G401 (cell line): ENCODE results near the gene TTC33. TPM values are rescaled to one million over a fixed set of nuclear protein-coding genes. Genes with fewer than 3 reads are reported as not detected.
"Not testable (repeated sequence)": the region's sequence is repeated elsewhere in the genome, so short reads cannot be mapped to it uniquely, and the experiment has no call there.

ENCODE experiments used
- DNase-seq: peaks from one replicate; pipeline ENCODE4 v3.0.0-alpha.2; 2015; ENCODE audit warnings: low spot score
- in situ Hi-C: cut with HindIII; loops from 2 replicates; pipeline ENCODE4 v1.10.0; 2016; ENCODE audit warnings: low sequenced_read_pairs, mixed read lengths
- total RNA-seq: library from RNA; depleted of rRNA; stranded (reverse); fragments of >200 nt; shearing (Covaris generic); gene quantifications from 2 replicates; pipeline ENCODE4 v1.2.3, GENCODE V29; 2014

Gene TTC33
- total RNA-seq, 1 experiment from 2014 or later, result 18.5 TPM

GRCh38 chr5:40600383-40600782, 155.4 kb downstream of the TTC33 start:
- no peak for DNase-seq
- in situ Hi-C loops, result no loop called here

- DNase-seq, result no peak
- in situ Hi-C loops, result no loop called here
These were observed 156.1 kb downstream of the TTC33 start for GRCh38 chr5:40599676-40600075.

DNA sequence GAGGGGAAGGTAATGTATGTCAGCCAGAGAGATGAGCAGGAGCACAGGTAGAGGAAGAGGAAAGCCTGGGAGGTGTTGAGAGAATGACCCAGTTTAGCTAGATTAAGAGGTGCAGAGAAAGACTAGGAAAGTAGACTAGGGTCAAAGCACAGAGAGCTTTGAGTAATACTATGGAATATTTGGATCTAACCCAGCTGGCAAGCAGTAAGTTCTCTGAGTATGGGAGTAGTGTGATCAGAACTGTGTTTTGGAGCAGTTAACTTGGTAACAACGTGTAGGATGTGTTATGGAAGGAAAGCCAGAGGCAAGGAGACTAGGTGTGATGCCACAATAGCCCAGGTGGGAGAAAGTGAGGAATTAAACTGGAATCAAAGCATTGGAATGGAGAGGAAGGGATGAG, 160.9 kb downstream of the TTC33 start:
- DNase-seq, result no peak
- in situ Hi-C loops, result no loop called here

- DNase-seq, result not testable (repeated sequence)
These were observed 163.9 kb downstream of the TTC33 start for GRCh38 chr5:40591727-40592396.

DNA sequence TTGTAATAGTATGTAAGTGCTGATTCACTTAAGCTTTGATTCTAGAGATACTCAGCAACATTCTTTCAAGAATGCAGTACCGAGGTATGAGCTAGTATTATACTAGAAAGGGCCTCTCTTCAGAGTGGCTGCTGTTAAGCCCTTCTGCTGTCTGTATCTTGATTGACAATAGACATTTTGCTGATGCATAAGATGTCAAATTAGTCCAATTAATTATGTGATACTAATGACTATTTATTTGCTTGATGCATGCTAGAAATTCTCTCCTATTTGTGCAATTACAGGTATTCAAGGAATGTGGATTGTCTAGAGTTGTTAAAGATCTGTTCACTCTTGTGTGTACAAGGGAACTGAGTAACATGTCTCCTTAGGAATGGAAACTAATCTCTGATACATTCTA, 168.4 kb downstream of the TTC33 start:
- DNase-seq, result no peak
- in situ Hi-C loops, result no loop called here

More at GRCh38 chr5:40591727-40592396, 163.9 kb downstream of the TTC33 start:
- in situ Hi-C loops, result not testable (repeated sequence)

DNA sequence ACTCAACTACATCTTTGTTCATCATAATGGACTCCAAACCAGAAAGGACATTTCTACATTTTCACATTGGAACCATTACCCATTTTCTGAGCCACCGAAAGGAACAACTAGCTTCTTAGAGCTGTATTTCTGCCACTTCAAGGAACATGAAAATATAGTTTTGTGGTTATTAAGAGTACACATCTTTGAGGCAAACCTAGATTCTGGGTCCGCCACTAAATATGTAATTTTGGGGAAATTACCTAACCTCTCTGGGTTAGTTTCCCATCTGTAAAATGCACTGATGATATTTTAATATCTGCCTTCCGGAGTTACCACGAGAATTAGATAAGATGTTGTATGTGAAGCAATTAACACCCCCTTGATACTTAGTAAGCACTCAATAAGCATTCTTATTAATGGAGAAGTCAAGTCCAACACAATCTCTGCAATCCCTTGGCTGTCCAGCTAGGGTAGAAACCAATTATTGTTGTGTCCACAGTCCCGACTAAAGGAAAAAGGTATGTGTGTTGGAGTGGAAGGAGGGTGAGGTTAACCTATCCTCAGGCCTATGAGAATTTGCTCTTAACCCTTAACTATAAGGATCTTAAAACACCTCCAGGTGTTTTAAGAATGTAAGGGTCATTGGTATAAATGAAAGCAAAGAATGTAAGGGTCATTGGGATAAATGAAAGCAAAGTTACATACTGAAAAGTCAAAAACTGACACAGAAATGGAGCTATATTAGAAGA, 170.1 kb downstream of the TTC33 start:
- no peak for DNase-seq
- in situ Hi-C loops, result no loop called here

DNA sequence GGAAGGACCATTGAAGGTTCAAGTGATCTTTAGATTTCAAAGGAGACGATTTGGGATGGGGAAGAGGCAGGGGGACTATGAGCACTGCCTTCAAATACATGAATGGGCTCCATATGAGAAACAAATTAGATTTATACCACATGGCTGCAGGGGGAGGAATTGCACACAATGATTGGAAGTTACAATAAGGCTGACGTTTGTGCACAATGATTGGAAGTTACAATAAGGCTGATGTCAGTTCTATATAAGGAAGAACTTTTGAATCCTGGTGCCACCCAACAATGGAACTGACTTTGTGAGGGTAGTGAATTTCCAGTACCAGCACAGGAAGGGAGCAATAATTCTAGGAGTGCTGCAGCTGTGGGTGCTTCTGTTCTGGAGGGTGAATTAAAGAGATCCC, 171.7 kb downstream of the TTC33 start:
- in situ Hi-C loops, result no loop called here
- no peak for DNase-seq

DNA sequence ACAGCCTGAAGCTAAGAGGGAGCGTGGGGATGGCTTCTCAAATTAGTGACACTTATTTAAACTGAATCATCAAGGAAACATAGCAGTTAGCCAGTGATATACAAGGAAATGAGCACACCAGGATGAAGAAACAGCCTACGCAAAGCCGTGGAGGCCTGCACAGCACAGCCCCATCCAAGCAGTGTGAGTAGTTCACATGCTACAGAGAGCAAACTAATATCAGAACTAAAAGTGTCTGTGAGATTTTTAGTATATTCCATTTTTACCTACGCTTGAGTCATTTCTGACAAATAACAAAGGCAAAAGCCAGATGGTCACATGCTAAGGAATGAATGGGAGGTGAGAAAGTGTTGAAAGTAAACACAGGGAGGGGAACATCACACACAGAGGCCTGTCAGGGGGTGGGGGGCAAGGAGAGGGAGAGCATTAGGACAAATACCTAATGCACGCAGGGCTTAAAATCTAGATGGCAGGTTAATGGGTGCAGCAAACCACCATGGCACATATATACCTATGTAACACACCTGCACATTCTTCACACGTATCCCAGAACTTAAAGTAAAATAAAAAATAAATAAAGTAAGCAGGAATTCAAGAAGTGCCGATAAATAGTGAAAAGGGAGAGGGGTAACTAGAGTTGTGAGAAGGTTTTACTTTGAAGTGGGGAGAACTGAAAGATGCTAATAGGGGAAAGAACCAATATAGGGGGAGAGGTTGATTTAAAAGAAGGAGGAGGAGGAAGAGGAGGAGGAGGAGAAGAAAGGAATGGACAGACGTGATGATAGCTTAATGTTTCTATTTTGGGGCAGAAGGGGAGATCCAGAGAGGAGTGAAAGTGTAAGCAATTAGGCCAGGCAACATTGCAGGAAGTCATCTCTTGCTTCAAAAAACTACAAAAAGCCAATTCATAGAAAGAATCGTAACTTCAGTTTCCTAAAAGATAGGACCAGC, 177.0 kb downstream of the TTC33 start:
- no peak for DNase-seq
- in situ Hi-C loops, result no loop called here

DNA sequence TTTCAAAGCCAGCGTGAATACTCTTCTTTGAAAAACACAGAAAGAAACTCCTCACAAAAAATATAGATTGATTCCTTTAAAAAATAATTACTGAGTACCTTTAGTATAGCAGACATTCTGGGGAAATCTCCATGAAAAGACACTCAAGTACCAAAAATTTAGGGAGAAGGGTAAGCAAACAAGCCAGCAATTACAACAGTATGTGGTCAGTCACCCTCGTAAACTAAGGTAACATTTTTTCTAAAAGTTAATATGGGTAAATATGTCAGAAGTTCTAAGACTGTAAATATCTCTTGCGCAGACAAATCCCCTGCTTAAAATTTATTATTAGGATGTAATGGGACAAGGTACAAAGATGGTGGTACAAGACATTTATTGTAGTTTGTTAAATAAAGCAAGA, 178.0 kb downstream of the TTC33 start:
- no peak for DNase-seq
- in situ Hi-C loops, result no loop called here

DNA sequence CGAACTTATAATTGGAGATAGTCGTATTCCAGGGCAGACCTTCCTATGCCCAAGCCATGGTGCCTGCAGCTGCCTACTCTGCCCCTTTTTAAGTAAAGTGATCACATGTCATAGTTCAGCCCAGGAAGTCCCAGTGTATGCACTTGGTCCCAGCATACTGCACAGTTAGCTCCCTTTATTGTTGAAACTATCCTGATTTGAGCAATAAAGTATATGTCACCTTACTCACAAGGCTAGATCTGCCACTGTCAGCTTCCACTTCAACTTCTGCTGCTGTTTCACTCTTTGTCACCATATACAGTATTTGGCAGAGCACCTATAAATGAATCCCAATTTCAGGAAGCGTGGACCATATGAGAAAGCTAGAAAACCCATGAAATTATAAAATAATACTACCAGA, 179.8 kb downstream of the TTC33 start:
- no peak for DNase-seq
- in situ Hi-C loops, result no loop called here

- no peak for DNase-seq
- in situ Hi-C loops, result no loop called here
These were observed 180.3 kb downstream of the TTC33 start for GRCh38 chr5:40575411-40575810.

GRCh38 chr5:40572937-40573336, 182.8 kb downstream of the TTC33 start:
- no peak for DNase-seq
- in situ Hi-C loops, result no loop called here

DNA sequence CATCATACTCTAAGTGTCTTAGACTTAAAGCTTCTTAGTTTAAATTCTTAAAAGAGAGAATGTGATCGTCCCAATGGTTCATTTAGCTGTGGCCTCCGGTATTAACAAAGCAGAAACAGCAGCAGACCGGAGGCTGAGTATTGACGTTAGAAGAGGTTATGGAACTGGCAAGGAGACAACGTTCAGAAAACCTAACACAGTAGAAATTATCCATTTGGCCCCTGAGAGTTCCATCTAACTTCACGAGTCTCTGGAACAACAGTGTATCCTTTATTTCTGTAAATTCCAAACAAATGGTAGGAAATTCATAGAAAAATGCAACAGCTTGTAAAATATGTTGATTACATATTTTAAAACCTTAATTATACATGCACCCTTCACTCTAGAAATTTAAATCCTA, 183.4 kb downstream of the TTC33 start:
- in situ Hi-C loops, result no loop called here
- DNase-seq, result no peak

- in situ Hi-C loops, result no loop called here
- DNase-seq, result no peak
These were observed 184.0 kb downstream of the TTC33 start for GRCh38 chr5:40571729-40572128.

- in situ Hi-C loops, result no loop called here
- DNase-seq, result no peak
These were observed 185.2 kb downstream of the TTC33 start for GRCh38 chr5:40570408-40571129.

- no peak for DNase-seq
- in situ Hi-C loops, result no loop called here
These were observed 186.1 kb downstream of the TTC33 start for GRCh38 chr5:40569546-40570270.

DNA sequence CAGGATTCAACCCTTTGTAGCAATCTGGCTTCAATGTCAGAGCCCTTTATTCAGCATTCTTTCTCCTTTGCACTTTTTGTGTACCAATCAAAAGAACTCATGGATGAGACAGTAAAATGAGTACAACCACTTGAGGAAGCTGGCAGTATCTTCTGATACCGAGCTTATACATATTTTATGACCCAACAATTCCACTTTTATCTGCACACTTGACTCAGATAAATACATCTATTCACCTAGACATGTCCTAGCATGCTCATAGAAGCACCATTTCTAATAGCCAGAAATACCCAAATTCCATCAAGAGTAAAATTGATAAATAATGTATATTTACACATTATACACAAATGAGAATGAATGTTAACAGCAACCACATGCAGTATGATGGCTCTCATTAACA, 187.2 kb downstream of the TTC33 start:
- in situ Hi-C loops, result no loop called here
- DNase-seq, result no peak

DNA sequence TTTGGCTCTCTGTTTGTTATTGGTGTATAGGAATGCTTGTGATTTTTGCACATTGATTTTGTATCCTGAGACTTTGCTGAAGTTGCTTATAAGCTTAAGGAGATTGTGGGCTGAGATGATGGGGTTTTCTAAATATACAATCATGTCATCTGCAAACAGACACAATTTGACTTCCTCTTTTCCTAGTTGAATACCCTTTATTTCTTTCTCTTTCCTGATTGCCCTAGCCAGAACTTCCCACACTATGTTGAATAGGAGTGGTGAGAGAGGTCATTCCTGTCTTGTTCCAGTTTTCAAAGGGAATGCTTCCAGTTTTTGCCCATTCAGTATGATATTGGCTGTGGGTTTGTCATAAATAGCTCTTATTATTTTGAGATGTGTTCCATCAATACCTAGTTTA, 192.6 kb downstream of the TTC33 start:
- in situ Hi-C loops, DNase-seq: not testable (repeated sequence)
